Activated T-helper 1 cell treated with anti-CD3 and anti-CD28 coated beads, Interleukin-12 subunit alpha, Interleukin-12 subunit beta, Interleukin-2, Interleukin-4 antibody, amounts not matched to agents 30 ng/mL and 10 ng/mL and 1 ng/mL, durations not matched to agents 14 hours and 24 hours and 36 hours (primary cell): ENCODE results near the gene SLC41A3. TPM values are rescaled to one million over a fixed set of nuclear protein-coding genes. Genes with fewer than 3 reads are reported as not detected.

Source experiments
- DNase-seq: peaks from one replicate; pipeline ENCODE4 v3.0.0; 2021; ENCODE audit warnings: low spot score
- H3K27ac Mint-ChIP-seq: one replicate; pipeline ENCODE4 v1.8.0; 2021; ENCODE audit warnings: mild to moderate bottlenecking, mixed read lengths
- H3K27me3 Mint-ChIP-seq: one replicate; pipeline ENCODE4 v1.8.0; 2022; ENCODE audit warnings: mild to moderate bottlenecking, moderate library complexity, mixed read lengths; ENCODE audit not compliant: insufficient read depth
- H3K36me3 Mint-ChIP-seq: one replicate; pipeline ENCODE4 v1.8.0; 2021; ENCODE audit warnings: low read depth, mixed read lengths
- H3K4me1 Mint-ChIP-seq: one replicate; pipeline ENCODE4 v1.8.0; 2021; ENCODE audit warnings: low read depth, mixed read lengths
- H3K4me3 Mint-ChIP-seq: one replicate; pipeline ENCODE4 v1.8.0; 2021; ENCODE audit warnings: mild to moderate bottlenecking, moderate library complexity, mixed read lengths
- H3K9me3 Mint-ChIP-seq: one replicate; pipeline ENCODE4 v1.8.0; 2021; ENCODE audit warnings: mixed read lengths
- intact Hi-C: fragments of 100-400 bp; cut with micrococcal nuclease; formaldehyde crosslinking; loops from one replicate; pipeline ENCODE4 v1.15.1; 2024
- total RNA-seq: library from RNA; stranded (reverse); gene quantifications from 2 replicates; pipeline ENCODE4 v1.2.3, GENCODE V29; 2022

SLC41A3 gene
- total RNA-seq = 17.3 and 23.4 TPM in 2 replicates

DNA sequence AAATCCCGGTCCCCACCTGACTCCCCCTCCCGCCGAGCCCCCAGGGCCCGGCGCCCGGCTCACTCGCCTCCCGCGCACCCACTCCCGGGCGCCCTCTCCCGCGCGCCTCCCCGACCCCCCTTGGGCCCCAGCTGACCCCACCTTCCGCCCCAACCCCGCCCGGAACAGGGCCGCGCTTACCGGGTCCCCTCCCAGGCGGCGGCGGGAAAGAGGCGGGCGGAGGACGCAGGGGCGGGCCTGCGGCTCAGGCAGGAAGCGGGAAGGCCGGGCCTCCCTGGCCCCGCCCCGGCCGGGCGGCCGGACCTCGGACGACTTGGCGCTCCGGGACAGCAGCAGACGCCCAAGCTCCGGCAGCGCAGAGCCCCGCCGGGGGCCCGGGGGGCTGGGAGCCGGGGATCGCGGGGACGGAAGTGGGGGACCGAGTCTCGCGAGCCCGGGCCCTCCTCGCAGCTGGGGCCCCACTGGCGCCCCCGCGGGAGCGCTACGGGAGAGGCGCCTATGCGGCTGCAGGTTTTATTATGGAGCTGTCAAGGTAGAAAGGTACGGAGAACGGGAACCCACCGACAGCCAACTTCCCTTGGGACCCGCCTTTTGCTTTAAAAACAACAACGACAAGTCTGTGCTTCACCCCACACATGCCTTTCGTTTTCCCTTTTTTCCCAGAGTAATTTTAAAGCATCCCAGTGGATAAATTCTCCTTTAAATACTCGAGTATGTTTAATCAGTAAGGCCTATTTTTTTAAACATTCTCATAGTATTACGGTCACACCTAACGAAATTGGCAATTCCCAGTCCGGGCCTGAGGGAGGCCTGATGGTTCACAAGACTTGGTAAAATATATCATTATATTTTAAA, at the start of gene SLC41A3:
SLC41A3 (minus strand) TSS at position 212 of the 855 bp plus-strand sequence. CDS start 15,905 bp downstream, outside the sequence.
- H3K27me3 Mint-ChIP-seq = no peaks in the 10 kb centered on the region

GRCh38 chr3:126133606-126134005, 49.7 kb upstream of the SLC41A3 start:
- Mint-ChIP-seq H3K4me1 (no peaks in the 10 kb centered on the region), H3K9me3 (no peaks in the 10 kb centered on the region), H3K4me3 (no peak overlapping the region), H3K36me3 (no peaks in the 10 kb centered on the region), H3K27me3 (peaks cover 2% of the 10 kb centered on the region), H3K27ac (no peak overlapping the region)
- intact Hi-C loops = loop anchor here (2.0 kb wide), 1 partner anchor 65 kb away; no protein-coding TSS in a partner anchor
- no peak for DNase-seq

More for the DNA sequence above, at the start of gene SLC41A3:
- intact Hi-C loops = loop anchor here (1.0 to 10.0 kb wide), 10 partner anchors 94 to 1511 kb away; partner anchors contain the start of genes CHCHD6, KLF15, MCM2 and PLXNA1
- H3K36me3 Mint-ChIP-seq = no peaks in the 10 kb centered on the region
- peak; percentile 90 for DNase-seq
- peaks cover 26% of the 10 kb centered on the region for H3K4me1 Mint-ChIP-seq
- peaks cover 9% of the 10 kb centered on the region for H3K9me3 Mint-ChIP-seq
- peak within 1 kb of the TSS; percentile 93 for H3K4me3 Mint-ChIP-seq
- peak within 1 kb of the TSS; percentile 89 for H3K27ac Mint-ChIP-seq

DNA sequence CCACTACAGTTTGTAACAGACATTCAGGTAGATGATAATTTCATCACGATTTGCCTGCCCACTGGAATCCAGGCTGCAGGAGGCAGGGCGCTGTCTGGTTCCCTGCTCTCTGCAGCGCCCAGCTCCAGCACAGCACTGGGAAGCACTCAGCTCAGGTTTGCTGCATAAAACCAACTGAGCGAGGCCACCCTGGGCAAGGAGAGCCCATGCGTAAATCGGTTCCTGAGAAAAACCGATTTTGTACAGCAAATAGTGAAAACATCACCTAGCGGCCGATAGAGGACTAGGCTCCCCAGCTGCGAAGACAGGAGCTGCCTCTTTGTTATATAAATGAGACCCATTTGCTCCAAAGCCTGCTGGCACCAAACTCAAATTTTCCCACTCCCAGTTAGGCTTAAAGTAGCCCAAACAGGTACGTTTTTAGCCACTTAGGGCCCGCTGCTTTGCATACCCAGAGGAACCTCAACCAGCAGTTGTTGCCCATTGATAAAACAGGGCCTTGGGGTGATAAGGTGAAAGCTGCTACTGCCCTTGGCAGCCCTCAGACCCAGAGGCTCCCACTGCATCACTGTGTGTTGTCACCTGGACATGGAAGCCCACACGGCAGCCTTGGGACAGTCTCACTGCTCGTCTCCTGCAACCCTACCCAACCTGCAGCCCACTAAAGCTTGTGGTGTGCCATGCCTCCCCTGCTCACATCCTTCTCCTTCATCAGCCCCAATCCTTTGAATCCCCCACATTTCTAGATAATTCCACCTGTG, 49.0 kb upstream of the SLC41A3 start:
- Mint-ChIP-seq H3K4me3 (no peak overlapping the region), H3K36me3 (no peaks in the 10 kb centered on the region), H3K27ac (no peak overlapping the region), H3K27me3 (peaks cover 2% of the 10 kb centered on the region), H3K4me1 (no peaks in the 10 kb centered on the region), H3K9me3 (no peaks in the 10 kb centered on the region)
- intact Hi-C loops = no loop called here
- DNase-seq = no peak

DNA sequence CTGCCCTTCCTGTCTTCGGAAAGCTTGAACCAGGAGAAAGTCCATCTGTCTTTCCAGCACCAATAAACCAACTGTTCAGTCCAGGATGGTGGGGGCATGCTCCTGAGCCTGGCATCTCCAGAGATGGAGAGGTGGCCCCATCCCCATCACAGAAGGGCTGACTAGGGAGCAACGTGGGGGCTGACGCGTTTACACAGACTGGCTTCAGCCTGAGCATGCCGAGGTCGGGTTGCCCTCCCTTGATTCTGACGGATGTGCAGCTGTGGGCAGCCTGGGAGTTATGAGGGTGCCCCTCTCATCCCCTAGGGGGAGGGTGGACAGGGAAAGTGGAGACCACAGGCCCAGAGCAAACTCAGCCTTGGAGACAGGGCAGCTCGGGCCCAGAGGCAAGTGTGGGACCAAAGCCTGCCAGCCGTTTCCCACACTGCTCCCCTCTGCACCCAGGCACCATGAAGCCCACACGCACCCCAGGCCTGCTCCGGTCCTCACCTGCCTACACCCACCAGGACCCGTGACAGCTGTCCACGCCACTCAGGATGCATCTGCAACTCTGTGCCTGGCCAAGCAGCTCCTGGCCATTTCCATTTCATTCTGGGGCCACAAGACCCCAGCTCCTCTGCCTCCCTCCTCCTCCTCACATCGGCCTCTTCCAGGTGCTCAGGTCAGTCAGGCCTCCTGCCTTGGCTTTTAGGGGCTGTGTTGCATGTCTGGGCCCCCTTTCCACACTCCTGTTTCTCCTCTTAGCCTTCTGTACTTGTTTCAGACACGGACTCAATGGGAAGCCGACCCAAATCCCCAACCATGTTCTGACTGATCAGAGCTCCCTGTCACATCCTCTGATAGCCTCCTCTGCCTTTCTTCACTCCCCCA, 48.2 kb upstream of the SLC41A3 start:
- no peaks in the 10 kb centered on the region for H3K9me3 Mint-ChIP-seq
- peaks cover 2% of the 10 kb centered on the region for H3K27me3 Mint-ChIP-seq
- intact Hi-C loops = no loop called here
- H3K4me3 Mint-ChIP-seq = no peak overlapping the region
- H3K27ac Mint-ChIP-seq = no peak overlapping the region
- DNase-seq = no peak
- H3K36me3 Mint-ChIP-seq = no peaks in the 10 kb centered on the region
- no peaks in the 10 kb centered on the region for H3K4me1 Mint-ChIP-seq

- Mint-ChIP-seq H3K4me1 (no peaks in the 10 kb centered on the region), H3K27me3 (peaks cover 2% of the 10 kb centered on the region), H3K4me3 (no peak overlapping the region), H3K9me3 (no peaks in the 10 kb centered on the region), H3K36me3 (no peaks in the 10 kb centered on the region), H3K27ac (no peak overlapping the region)
- DNase-seq = no peak
- intact Hi-C loops = no loop called here
These were observed 47.2 kb upstream of the SLC41A3 start for GRCh38 chr3:126130981-126131745.

DNA sequence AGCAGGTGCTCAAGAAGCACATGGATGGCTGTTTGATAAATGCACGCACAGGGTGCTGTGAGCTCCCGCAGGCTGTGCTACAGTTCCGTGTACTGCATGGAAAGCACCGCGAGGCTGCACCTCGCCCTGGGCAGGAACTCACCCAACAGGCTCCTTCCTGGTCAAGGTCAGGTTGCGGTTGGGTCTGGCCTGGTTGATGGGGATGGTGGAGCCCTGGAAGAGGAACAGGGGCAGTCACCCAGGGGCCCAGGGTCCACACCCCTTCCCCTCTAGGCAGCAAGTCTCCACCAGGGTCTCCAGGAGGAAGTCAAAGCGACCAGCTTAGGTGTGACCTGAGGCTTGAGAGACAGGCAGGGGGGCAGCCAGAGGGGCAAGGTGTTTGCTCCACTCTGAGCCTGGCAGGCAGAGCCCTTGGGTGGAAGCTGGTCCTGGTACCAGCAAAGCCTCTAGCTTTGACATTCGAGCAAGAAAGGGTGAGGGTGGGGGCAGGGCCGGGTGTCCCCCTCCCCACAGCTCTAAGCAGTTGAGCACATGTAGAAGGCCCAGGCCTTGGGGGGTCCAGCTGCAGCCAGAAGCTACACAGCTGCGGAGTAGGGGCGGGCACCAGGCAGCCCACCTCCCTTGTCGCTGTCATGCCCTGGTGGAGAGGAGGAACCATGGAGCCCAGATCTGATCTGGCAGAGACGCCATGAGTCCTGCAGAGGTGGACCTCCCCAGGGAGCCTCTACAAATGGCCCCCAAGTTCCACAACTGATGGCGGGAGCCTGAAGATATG, 46.3 kb upstream of the SLC41A3 start:
- Mint-ChIP-seq H3K27me3 (peaks cover 2% of the 10 kb centered on the region), H3K9me3 (no peaks in the 10 kb centered on the region), H3K27ac (no peak overlapping the region), H3K4me3 (no peak overlapping the region), H3K4me1 (no peaks in the 10 kb centered on the region), H3K36me3 (no peaks in the 10 kb centered on the region)
- DNase-seq = no peak
- intact Hi-C loops = no loop called here

DNA sequence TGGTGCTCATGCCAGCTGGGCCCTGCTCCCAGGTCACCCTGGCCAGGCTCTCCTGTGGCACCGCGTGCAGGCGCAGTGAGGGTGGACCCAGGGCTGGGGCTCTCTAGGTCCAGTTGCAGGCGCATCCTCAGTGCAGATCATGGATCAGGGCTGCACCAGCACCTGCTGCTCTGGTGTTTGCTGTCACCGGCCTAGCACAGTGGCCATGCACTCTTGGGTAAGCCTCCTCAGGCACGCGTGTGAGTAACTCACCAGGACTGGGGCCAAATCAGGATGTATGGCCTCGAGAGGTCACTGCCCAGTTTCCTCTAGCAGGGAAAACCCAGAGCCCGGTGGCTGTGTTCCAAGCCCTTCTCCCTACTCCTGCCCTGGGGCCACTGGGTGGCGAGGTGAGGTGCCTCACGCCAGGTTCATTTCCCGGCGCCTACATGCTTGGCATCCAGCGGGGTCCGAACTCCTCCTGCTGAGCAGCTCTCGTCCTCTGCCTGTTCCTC, 45.5 kb upstream of the SLC41A3 start:
- H3K4me1 Mint-ChIP-seq = no peaks in the 10 kb centered on the region
- no peaks in the 10 kb centered on the region for H3K36me3 Mint-ChIP-seq
- intact Hi-C loops = no loop called here
- DNase-seq = no peak
- no peak overlapping the region for H3K27ac Mint-ChIP-seq
- no peaks in the 10 kb centered on the region for H3K9me3 Mint-ChIP-seq
- peaks cover 2% of the 10 kb centered on the region for H3K27me3 Mint-ChIP-seq
- H3K4me3 Mint-ChIP-seq = no peak overlapping the region

DNA sequence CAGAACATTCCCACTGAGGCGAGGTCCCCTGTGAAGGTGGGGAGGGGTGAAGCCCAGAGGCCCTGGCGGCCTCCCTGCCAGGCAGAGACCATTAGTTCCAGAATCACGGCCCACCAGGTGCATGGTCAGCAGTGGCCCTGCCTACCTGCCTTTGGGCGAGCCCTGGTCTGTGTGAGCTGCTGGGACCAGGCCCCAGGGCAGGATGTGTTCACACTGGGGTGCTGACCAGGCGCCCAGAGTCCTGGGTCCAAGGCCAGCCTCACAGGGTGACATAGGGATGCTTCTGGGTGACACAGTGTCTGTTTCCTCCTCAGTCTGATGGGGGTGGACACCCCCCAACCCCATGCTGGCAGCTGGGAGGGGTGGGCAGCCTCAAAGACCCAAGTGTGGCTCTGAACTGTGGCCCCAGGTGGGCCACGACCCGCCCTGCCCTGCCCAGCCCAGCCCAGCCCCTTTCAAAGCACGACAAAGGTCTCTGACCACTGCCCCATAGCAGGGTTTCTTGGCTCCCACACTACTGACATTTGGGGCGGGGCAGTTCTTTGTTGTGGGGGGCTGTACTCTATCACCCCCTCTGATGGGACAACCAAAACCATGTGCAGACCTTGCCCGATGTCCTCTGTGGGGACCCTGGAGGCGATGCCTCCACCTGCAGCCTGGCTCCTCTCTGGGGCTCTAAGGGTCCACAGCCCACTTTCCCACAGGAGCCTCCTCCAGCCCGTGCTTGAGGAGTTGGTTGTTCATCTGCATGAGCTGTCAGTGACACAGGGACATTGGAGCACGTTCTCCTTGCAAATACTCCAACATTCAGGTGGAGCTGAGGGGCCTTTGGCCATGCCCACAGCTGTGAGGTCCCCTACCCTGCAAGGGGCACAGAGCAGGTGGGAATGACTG, 44.8 kb upstream of the SLC41A3 start:
- peaks cover 2% of the 10 kb centered on the region for H3K27me3 Mint-ChIP-seq

GRCh38 chr3:126127904-126128303, 44.0 kb upstream of the SLC41A3 start:
- H3K9me3 Mint-ChIP-seq = no peaks in the 10 kb centered on the region
- no peak overlapping the region for H3K27ac Mint-ChIP-seq
- H3K4me1 Mint-ChIP-seq = no peaks in the 10 kb centered on the region
- H3K36me3 Mint-ChIP-seq = no peaks in the 10 kb centered on the region
- peaks cover 2% of the 10 kb centered on the region for H3K27me3 Mint-ChIP-seq
- intact Hi-C loops = no loop called here
- DNase-seq = no peak
- H3K4me3 Mint-ChIP-seq = no peak overlapping the region

More for the DNA sequence above, 44.8 kb upstream of the SLC41A3 start:
- Mint-ChIP-seq H3K9me3 (no peaks in the 10 kb centered on the region), H3K4me3 (no peak overlapping the region), H3K27ac (no peak overlapping the region), H3K36me3 (no peaks in the 10 kb centered on the region), H3K4me1 (no peaks in the 10 kb centered on the region)
- no peak for DNase-seq
- intact Hi-C loops = no loop called here

- DNase-seq = no peak
- Mint-ChIP-seq H3K27me3 (no peaks in the 10 kb centered on the region), H3K4me1 (no peaks in the 10 kb centered on the region), H3K9me3 (no peaks in the 10 kb centered on the region), H3K4me3 (no peak overlapping the region), H3K27ac (no peak overlapping the region), H3K36me3 (no peaks in the 10 kb centered on the region)
- intact Hi-C loops = no loop called here
These were observed 43.5 kb upstream of the SLC41A3 start for GRCh38 chr3:126127452-126127851.
